GM23338 (cell line): ENCODE data around the gene NRCAM. TPM values are rescaled to one million over a fixed set of nuclear protein-coding genes. Genes with fewer than 3 reads are reported as not detected.
"Not testable (repeated sequence)": the region's sequence is repeated elsewhere in the genome, so short reads cannot be mapped to it uniquely, and the experiment has no call there.

Source experiments
- ATAC-seq: fragments of 200-7000 bp; cut with Tn5 transposase; 3 replicates; pipeline ENCODE4 v1.9.1; 2020
- DNase-seq: peaks from one replicate; pipeline ENCODE4 v3.0.0-alpha.2; 2015; ENCODE audit warnings: low spot score
- H2AFZ ChIP-seq: fragments of 200-600 bp; sonication (generic); 2 replicates; pipeline ENCODE4 v1.8.0; 2016; ENCODE audit warnings: antibody characterized with exemption, mild to moderate bottlenecking, moderate library complexity
- H3F3A ChIP-seq: fragments of 200-600 bp; sonication (generic); replicated peaks from 2 replicates; pipeline ENCODE4 v1.8.0; 2017; ENCODE audit warnings: antibody characterized with exemption, mixed run types, low read depth
- H3K27ac ChIP-seq: fragments of 200-600 bp; sonication (generic); 2 replicates; pipeline ENCODE4 v1.6.1; 2016; ENCODE audit warnings: low read depth
- H3K27me3 ChIP-seq: fragments of 200-600 bp; sonication (generic); 2 replicates; pipeline ENCODE4 v1.8.0; 2016; ENCODE audit warnings: mild to moderate bottlenecking, mixed run types, moderate library complexity; ENCODE audit not compliant: insufficient read depth
- H3K36me3 ChIP-seq: fragments of 200-600 bp; sonication (generic); 2 replicates; pipeline ENCODE4 v1.8.0; 2016; ENCODE audit warnings: mild to moderate bottlenecking; ENCODE audit not compliant: insufficient read depth
- H3K4me1 ChIP-seq: fragments of 200-600 bp; sonication (generic); 2 replicates; pipeline ENCODE4 v1.8.0; 2016; ENCODE audit warnings: mild to moderate bottlenecking, moderate library complexity; ENCODE audit not compliant: insufficient read depth
- H3K4me2 ChIP-seq: fragments of 200-600 bp; sonication (generic); 2 replicates; pipeline ENCODE4 v1.7.1; 2017; ENCODE audit warnings: mixed run types
- H3K4me3 ChIP-seq: fragments of 200-600 bp; sonication (generic); 2 replicates; pipeline ENCODE4 v1.6.1; 2016; ENCODE audit warnings: mixed run types
- H3K79me2 ChIP-seq: fragments of 200-600 bp; sonication (generic); replicated peaks from 2 replicates; pipeline ENCODE4 v1.8.0; 2017; ENCODE audit warnings: mild to moderate bottlenecking; ENCODE audit not compliant: insufficient read depth
- H3K9me2 ChIP-seq: fragments of 200-600 bp; sonication (generic); 2 replicates; pipeline ENCODE4 v1.8.0; 2017; ENCODE audit not compliant: insufficient read depth
- H4K20me1 ChIP-seq: fragments of 200-600 bp; sonication (generic); replicated peaks from 2 replicates; pipeline ENCODE4 v1.8.0; 2017; ENCODE audit warnings: mild to moderate bottlenecking; ENCODE audit not compliant: insufficient read depth
- H3K27ac Mint-ChIP-seq: 2 replicates; pipeline ENCODE4 v1.8.0; 2020; ENCODE audit warnings: inconsistent platforms, mild to moderate bottlenecking, moderate library complexity, mixed read lengths
- H3K27me3 Mint-ChIP-seq: 3 replicates; pipeline ENCODE4 v1.8.0; 2022; ENCODE audit warnings: low read depth, mild to moderate bottlenecking, moderate library complexity, mixed read lengths, inconsistent platforms; ENCODE audit not compliant: insufficient read depth, poor library complexity
- H3K36me3 Mint-ChIP-seq: 3 replicates; pipeline ENCODE4 v1.8.0; 2021; ENCODE audit warnings: low read depth, mild to moderate bottlenecking, inconsistent platforms, moderate library complexity, mixed read lengths
- H3K4me1 Mint-ChIP-seq: 3 replicates; pipeline ENCODE4 v1.8.0; 2020; ENCODE audit warnings: mild to moderate bottlenecking, inconsistent platforms, mixed read lengths
- H3K4me3 Mint-ChIP-seq: 3 replicates; pipeline ENCODE4 v1.8.0; 2021; ENCODE audit warnings: moderate library complexity, mild to moderate bottlenecking, inconsistent platforms, mixed read lengths
- H3K9me3 Mint-ChIP-seq: 3 replicates; pipeline ENCODE4 v1.8.0; 2020; ENCODE audit warnings: moderate library complexity, mild to moderate bottlenecking, inconsistent platforms, mixed read lengths
- CTCF ChIP-seq, 2 experiments: fragments of 200-600 bp in 1 of 2; sonication (generic) in 1 of 2; conservative IDR thresholded peaks; 2 replicates each; pipeline versions ENCODE4 v1.5.1 to v1.6.1; 2016 to 2017; ENCODE audit warnings: antibody characterized with exemption in 2 of 2, low read depth in 2 of 2, mild to moderate bottlenecking in 2 of 2, moderate library complexity in 1 of 2
- ETS1 ChIP-seq: IDR thresholded peaks from 2 replicates; pipeline ENCODE4 v1.6.1; 2016; ENCODE audit warnings: antibody characterized with exemption
- EZH2phosphoT487 ChIP-seq: fragments of 200-600 bp; sonication (generic); IDR thresholded peaks from one replicate; pipeline ENCODE4 v1.8.1; 2018; ENCODE audit warnings: antibody characterized with exemption; ENCODE audit not compliant: unreplicated experiment
- POLR2AphosphoS5 ChIP-seq: IDR thresholded peaks from 2 replicates; pipeline ENCODE4 v1.6.1; 2016; ENCODE audit warnings: antibody characterized with exemption, low read depth
- REST ChIP-seq: IDR thresholded peaks from one replicate; pipeline ENCODE4 v1.6.1; 2018; ENCODE audit warnings: antibody characterized with exemption; ENCODE audit not compliant: unreplicated experiment
- STAT1 ChIP-seq: IDR thresholded peaks from one replicate; pipeline ENCODE4 v1.6.1; 2016; ENCODE audit warnings: antibody characterized with exemption; ENCODE audit not compliant: unreplicated experiment
- ZNF114 ChIP-seq: fragments of 250-450 bp; sonication (Bioruptor Pico); IDR thresholded peaks from 2 replicates; pipeline ENCODE4 v1.5.0; 2020; ENCODE audit warnings: mild to moderate bottlenecking, moderate library complexity
- ZNF331 ChIP-seq: fragments of 250-450 bp; sonication (Bioruptor Pico); IDR thresholded peaks from 2 replicates; pipeline ENCODE4 v1.5.0; 2020; ENCODE audit warnings: low read depth, mild to moderate bottlenecking, moderate library complexity
- polyA plus RNA-seq: library from polyadenylated mRNA; unstranded; fragments of >200 nt; fragmentation: Nextera tagmentation; extraction: Ambion mirVana; gene quantifications from 2 replicates; pipeline ENCODE4 v1.2.1, GENCODE V29; 2016
- total RNA-seq: library from RNA; depleted of rRNA; stranded (reverse); fragments of >200 nt; shearing (Covaris generic); gene quantifications from 2 replicates; pipeline ENCODE4 v1.2.3, GENCODE V29; 2014
- TF ChIP-seq, protein P1 (sequence below): fragments of 250-450 bp; sonication (Bioruptor Pico); IDR thresholded peaks from 2 replicates; pipeline ENCODE4 v1.5.0; 2020; ENCODE audit warnings: mild to moderate bottlenecking, moderate library complexity

The NRCAM gene
- total and polyA plus RNA-seq, 2 experiments from 2014 or later = 2.5 to 6.8 TPM

DNA sequence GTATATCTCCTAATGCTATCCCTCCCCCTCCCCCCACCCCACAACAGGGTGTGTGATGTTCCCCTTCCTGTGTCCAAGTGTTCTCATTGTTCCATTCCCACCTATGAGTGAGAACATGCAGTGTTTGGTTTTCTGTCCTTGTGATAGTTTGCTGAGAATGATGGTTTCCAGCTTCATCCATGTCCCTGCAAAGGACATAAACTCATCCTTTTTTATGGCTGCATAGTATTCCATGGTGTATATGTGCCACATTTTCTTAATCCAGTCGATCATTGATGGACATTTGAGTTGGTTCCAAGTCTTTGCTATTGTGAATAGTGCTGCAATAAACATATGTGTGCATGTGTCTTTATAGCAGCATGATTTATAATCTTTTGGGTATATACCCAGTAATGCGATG lies 68.5 kb downstream of the NRCAM start:
- H3K4me1 ChIP-seq, H3K27ac Mint-ChIP-seq, H3K36me3 Mint-ChIP-seq, H3K27me3 Mint-ChIP-seq, H3K9me2 ChIP-seq, H3K36me3 ChIP-seq, H2AFZ ChIP-seq, ATAC-seq, H3F3A ChIP-seq, H4K20me1 ChIP-seq, H3K27ac ChIP-seq, H3K4me2 ChIP-seq, H3K27me3 ChIP-seq, H3K4me3 Mint-ChIP-seq, H3K4me3 ChIP-seq, H3K79me2 ChIP-seq, DNase-seq: not testable (repeated sequence)
- Mint-ChIP-seq H3K9me3 (peaks cover 14% of the 10 kb centered on the region; the same call in 1 of the 3 replicates), H3K4me1 (peaks cover 12% of the 10 kb centered on the region; the same call in 2 of the 3 replicates)

GRCh38 chr7:108385834-108386422 lies 70.3 kb downstream of the NRCAM start:
- Histone ChIP-seq H3F3A (no peaks in the 10 kb centered on the region), H3K27me3 (no peaks in the 10 kb centered on the region), H3K4me1 (no peaks in the 10 kb centered on the region; the same call in 1 of the 2 replicates), H4K20me1 (no peaks in the 10 kb centered on the region), H3K27ac (no peak overlapping the region), H2AFZ (no peak overlapping the region), H3K9me2 (no peaks in the 10 kb centered on the region), H3K79me2 (no peaks in the 10 kb centered on the region), H3K4me2 (no peak overlapping the region), H3K4me3 (no peak overlapping the region), H3K36me3 (no peaks in the 10 kb centered on the region)
- ATAC-seq (no peak), DNase-seq (no peak)
- Mint-ChIP-seq H3K4me3 (no peak overlapping the region), H3K27me3 (peaks cover 3% of the 10 kb centered on the region), H3K9me3 (peaks cover 10% of the 10 kb centered on the region; the same call in 1 of the 3 replicates), H3K36me3 (no peaks in the 10 kb centered on the region), H3K27ac (no peak overlapping the region), H3K4me1 (peaks cover 12% of the 10 kb centered on the region; the same call in 2 of the 3 replicates)
- TF ChIP-seq EZH2phosphoT487 (no peak), ZNF114 (CRISPR knock-in tag) (no peak), ZNF331 (CRISPR knock-in tag) (no peak), POLR2AphosphoS5 (no peak), STAT1 (no peak), REST (no peak), ETS1 (no peak), CTCF (conservative IDR thresholded peaks at IDR 0.05; ENCODE audit: low read depth in 2 of 2) (no peak)
- TF ChIP-seq, protein P1, sequence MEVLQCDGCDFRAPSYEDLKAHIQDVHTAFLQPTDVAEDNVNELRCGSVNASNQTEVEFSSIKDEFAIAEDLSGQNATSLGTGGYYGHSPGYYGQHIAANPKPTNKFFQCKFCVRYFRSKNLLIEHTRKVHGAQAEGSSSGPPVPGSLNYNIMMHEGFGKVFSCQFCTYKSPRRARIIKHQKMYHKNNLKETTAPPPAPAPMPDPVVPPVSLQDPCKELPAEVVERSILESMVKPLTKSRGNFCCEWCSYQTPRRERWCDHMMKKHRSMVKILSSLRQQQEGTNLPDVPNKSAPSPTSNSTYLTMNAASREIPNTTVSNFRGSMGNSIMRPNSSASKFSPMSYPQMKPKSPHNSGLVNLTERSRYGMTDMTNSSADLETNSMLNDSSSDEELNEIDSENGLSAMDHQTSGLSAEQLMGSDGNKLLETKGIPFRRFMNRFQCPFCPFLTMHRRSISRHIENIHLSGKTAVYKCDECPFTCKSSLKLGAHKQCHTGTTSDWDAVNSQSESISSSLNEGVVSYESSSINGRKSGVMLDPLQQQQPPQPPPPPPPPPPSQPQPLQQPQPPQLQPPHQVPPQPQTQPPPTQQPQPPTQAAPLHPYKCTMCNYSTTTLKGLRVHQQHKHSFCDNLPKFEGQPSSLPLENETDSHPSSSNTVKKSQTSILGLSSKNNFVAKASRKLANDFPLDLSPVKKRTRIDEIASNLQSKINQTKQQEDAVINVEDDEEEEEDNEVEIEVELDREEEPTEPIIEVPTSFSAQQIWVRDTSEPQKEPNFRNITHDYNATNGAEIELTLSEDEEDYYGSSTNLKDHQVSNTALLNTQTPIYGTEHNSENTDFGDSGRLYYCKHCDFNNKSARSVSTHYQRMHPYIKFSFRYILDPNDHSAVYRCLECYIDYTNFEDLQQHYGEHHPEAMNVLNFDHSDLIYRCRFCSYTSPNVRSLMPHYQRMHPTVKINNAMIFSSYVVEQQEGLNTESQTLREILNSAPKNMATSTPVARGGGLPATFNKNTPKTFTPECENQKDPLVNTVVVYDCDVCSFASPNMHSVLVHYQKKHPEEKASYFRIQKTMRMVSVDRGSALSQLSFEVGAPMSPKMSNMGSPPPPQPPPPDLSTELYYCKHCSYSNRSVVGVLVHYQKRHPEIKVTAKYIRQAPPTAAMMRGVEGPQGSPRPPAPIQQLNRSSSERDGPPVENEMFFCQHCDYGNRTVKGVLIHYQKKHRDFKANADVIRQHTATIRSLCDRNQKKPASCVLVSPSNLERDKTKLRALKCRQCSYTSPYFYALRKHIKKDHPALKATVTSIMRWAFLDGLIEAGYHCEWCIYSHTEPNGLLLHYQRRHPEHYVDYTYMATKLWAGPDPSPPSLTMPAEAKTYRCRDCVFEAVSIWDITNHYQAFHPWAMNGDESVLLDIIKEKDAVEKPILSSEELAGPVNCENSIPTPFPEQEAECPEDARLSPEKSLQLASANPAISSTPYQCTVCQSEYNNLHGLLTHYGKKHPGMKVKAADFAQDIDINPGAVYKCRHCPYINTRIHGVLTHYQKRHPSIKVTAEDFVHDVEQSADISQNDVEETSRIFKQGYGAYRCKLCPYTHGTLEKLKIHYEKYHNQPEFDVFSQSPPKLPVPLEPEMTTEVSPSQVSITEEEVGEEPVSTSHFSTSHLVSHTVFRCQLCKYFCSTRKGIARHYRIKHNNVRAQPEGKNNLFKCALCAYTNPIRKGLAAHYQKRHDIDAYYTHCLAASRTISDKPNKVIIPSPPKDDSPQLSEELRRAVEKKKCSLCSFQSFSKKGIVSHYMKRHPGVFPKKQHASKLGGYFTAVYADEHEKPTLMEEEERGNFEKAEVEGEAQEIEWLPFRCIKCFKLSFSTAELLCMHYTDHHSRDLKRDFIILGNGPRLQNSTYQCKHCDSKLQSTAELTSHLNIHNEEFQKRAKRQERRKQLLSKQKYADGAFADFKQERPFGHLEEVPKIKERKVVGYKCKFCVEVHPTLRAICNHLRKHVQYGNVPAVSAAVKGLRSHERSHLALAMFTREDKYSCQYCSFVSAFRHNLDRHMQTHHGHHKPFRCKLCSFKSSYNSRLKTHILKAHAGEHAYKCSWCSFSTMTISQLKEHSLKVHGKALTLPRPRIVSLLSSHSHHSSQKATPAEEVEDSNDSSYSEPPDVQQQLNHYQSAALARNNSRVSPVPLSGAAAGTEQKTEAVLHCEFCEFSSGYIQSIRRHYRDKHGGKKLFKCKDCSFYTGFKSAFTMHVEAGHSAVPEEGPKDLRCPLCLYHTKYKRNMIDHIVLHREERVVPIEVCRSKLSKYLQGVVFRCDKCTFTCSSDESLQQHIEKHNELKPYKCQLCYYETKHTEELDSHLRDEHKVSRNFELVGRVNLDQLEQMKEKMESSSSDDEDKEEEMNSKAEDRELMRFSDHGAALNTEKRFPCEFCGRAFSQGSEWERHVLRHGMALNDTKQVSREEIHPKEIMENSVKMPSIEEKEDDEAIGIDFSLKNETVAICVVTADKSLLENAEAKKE (CRISPR knock-in tag) = no peak
